WTC11 (cell line): ENCODE data around the gene SMAD5. TPM values are rescaled to one million over a fixed set of nuclear protein-coding genes. Genes with fewer than 3 reads are reported as not detected.

ENCODE experiments used
- ATAC-seq: fragments of 200-7000 bp; cut with Tn5 transposase; 2 replicates; pipeline ENCODE4 v1.10.0; 2021; ENCODE audit warnings: mild to moderate bottlenecking, moderate library complexity
- CTCF ChIA-PET: fragments of 300-600 bp; sonication (Branson Sonifier 250); formaldehyde crosslinking; loops from one replicate; lab custom pipeline; 2021; ENCODE audit warnings: antibody characterized with exemption; lab: Charles Lee
- POLR2A ChIA-PET: fragments of 350-600 bp; sonication (Branson Sonifier 250); formaldehyde crosslinking; loops from one replicate; lab custom pipeline; 2021; ENCODE audit warnings: antibody characterized with exemption; lab: Charles Lee
- DNase-seq: peaks from one replicate; pipeline ENCODE4 v3.0.0; 2021; ENCODE audit warnings: low spot score
- H3K27ac Mint-ChIP-seq: 2 replicates; pipeline ENCODE4 v1.8.0; 2021; ENCODE audit warnings: mixed read lengths
- H3K27me3 Mint-ChIP-seq: 2 replicates; pipeline ENCODE4 v1.8.0; 2021; ENCODE audit warnings: low read depth, mild to moderate bottlenecking, moderate library complexity, mixed read lengths
- H3K36me3 Mint-ChIP-seq: 2 replicates; pipeline ENCODE4 v1.8.0; 2021; ENCODE audit warnings: mixed read lengths
- H3K4me1 Mint-ChIP-seq: 2 replicates; pipeline ENCODE4 v1.8.0; 2022; ENCODE audit warnings: mixed read lengths
- H3K4me3 Mint-ChIP-seq: 2 replicates; pipeline ENCODE4 v1.8.0; 2021; ENCODE audit warnings: mild to moderate bottlenecking, moderate library complexity, mixed read lengths
- H3K9me3 Mint-ChIP-seq: 2 replicates; pipeline ENCODE4 v1.8.0; 2021; ENCODE audit warnings: mixed read lengths
- CBFB ChIP-seq: sonication (generic); formaldehyde crosslinking; IDR thresholded peaks from 2 replicates; pipeline ENCODE4 v1.8.1; 2022; ENCODE audit warnings: mild to moderate bottlenecking, low read depth, missing genetic modification reagents
- ELF4 ChIP-seq: sonication (generic); formaldehyde crosslinking; IDR thresholded peaks from 2 replicates; pipeline ENCODE4 v1.8.1; 2022; ENCODE audit warnings: low read depth, mild to moderate bottlenecking, moderate library complexity, missing genetic modification reagents
- ESRRA ChIP-seq: sonication (generic); formaldehyde crosslinking; IDR thresholded peaks from 2 replicates; pipeline ENCODE4 v1.8.1; 2022; ENCODE audit warnings: mild to moderate bottlenecking, missing genetic modification reagents, borderline replicate concordance
- FOXK1 ChIP-seq: sonication (generic); formaldehyde crosslinking; IDR thresholded peaks from 2 replicates; pipeline ENCODE4 v1.8.0; 2022; ENCODE audit warnings: mild to moderate bottlenecking, moderate library complexity, missing genetic modification reagents
- GRHL2 ChIP-seq: fragments of 250-450 bp; sonication (Bioruptor Pico); IDR thresholded peaks from 2 replicates; pipeline ENCODE4 v1.8.0; 2022; ENCODE audit warnings: mild to moderate bottlenecking, moderate library complexity; ENCODE audit not compliant: insufficient replicate concordance, severe bottlenecking
- HMGA2 ChIP-seq: fragments of 250-450 bp; sonication (Bioruptor Pico); IDR thresholded peaks from 2 replicates; pipeline ENCODE4 v1.4.0; 2021; ENCODE audit warnings: mild to moderate bottlenecking, moderate library complexity
- KAT7 ChIP-seq: sonication (generic); formaldehyde crosslinking; IDR thresholded peaks from 2 replicates; pipeline ENCODE4 v1.8.1; 2023; ENCODE audit warnings: missing genetic modification reagents, mild to moderate bottlenecking, borderline replicate concordance
- MXD4 ChIP-seq: fragments of 250-450 bp; sonication (Bioruptor Pico); IDR thresholded peaks from 2 replicates; pipeline ENCODE4 v1.8.0; 2021; ENCODE audit warnings: mild to moderate bottlenecking, moderate library complexity, borderline replicate concordance
- MYBL2 ChIP-seq: sonication (generic); formaldehyde crosslinking; IDR thresholded peaks from 2 replicates; pipeline ENCODE4 v1.8.1; 2023; ENCODE audit warnings: mild to moderate bottlenecking, moderate library complexity, missing genetic modification reagents
- NFATC4 ChIP-seq: fragments of 250-450 bp; sonication (Bioruptor Pico); IDR thresholded peaks from 2 replicates; pipeline ENCODE4 v1.9.0; 2021; ENCODE audit warnings: mild to moderate bottlenecking
- RORB ChIP-seq: fragments of 250-450 bp; sonication (Bioruptor Pico); IDR thresholded peaks from 2 replicates; pipeline ENCODE4 v1.9.0; 2021; ENCODE audit warnings: mild to moderate bottlenecking
- TCF7 ChIP-seq: sonication (generic); formaldehyde crosslinking; IDR thresholded peaks from 2 replicates; pipeline ENCODE4 v1.8.0; 2022; ENCODE audit warnings: mild to moderate bottlenecking, low read depth, missing genetic modification reagents, moderate library complexity
- TEAD4 ChIP-seq: sonication (generic); formaldehyde crosslinking; IDR thresholded peaks from 2 replicates; pipeline ENCODE4 v1.8.0; 2022; ENCODE audit warnings: mild to moderate bottlenecking, missing genetic modification reagents
- USF1 ChIP-seq: sonication (generic); formaldehyde crosslinking; IDR thresholded peaks from 2 replicates; pipeline ENCODE4 v1.8.0; 2022; ENCODE audit warnings: mild to moderate bottlenecking, missing genetic modification reagents
- USF2 ChIP-seq: sonication (generic); formaldehyde crosslinking; IDR thresholded peaks from 2 replicates; pipeline ENCODE4 v1.8.1; 2023; ENCODE audit warnings: mild to moderate bottlenecking, missing genetic modification reagents, moderate library complexity
- ZBTB43 ChIP-seq: sonication (generic); formaldehyde crosslinking; IDR thresholded peaks from 2 replicates; pipeline ENCODE4 v1.8.1; 2023; ENCODE audit warnings: mild to moderate bottlenecking, missing genetic modification reagents
- ZMAT4 ChIP-seq: fragments of 250-450 bp; sonication (Bioruptor Pico); IDR thresholded peaks from 2 replicates; pipeline ENCODE4 v1.9.0; 2021; ENCODE audit warnings: mild to moderate bottlenecking
- ZNF532 ChIP-seq: fragments of 250-450 bp; sonication (Bioruptor Pico); IDR thresholded peaks from 2 replicates; pipeline ENCODE4 v1.9.0; 2021; ENCODE audit warnings: mild to moderate bottlenecking, borderline replicate concordance
- ZSCAN18 ChIP-seq: fragments of 250-450 bp; sonication (Bioruptor Pico); IDR thresholded peaks from 2 replicates; pipeline ENCODE4 v2.1.2; 2022; ENCODE audit warnings: mild to moderate bottlenecking, moderate library complexity
- total RNA-seq: library from RNA; stranded (reverse); gene quantifications from 3 replicates; pipeline ENCODE4 v1.2.3, GENCODE V29; 2021

SMAD5 gene
- total RNA-seq, 1 experiment from 2014 or later: 65.2 TPM

- no peak for TF ChIP-seq ZSCAN18 (CRISPR knock-in tag)
- no peak for TF ChIP-seq USF2 (CRISPR knock-in tag)
- TF ChIP-seq, all 79 proteins: peak for 0
Measured at GRCh38 chr5:136137497-136138220, 5.0 kb downstream of the SMAD5 start (continued).

- Mint-ChIP-seq H3K36me3 (no peaks in the 10 kb centered on the region), H3K9me3 (no peaks in the 10 kb centered on the region), H3K4me1 (peaks cover 21% of the 10 kb centered on the region), H3K27me3 (no peaks in the 10 kb centered on the region), H3K4me3 (no peak overlapping the region), H3K27ac (no peak overlapping the region)
- DNase-seq: no peak
- TF ChIP-seq ZBTB43 (no peak), ZMAT4 (no peak), USF1 (no peak), FOXK1 (no peak), GRHL2 (no peak), MYBL2 (CRISPR knock-in tag) (no peak), ESRRA (CRISPR knock-in tag) (no peak), RORB (CRISPR knock-in tag) (no peak), TCF7 (CRISPR knock-in tag) (no peak)
- POLR2A ChIA-PET: no interaction called here
- ATAC-seq: no peak
- CTCF ChIA-PET: interaction anchor here (0.6 to 1.1 kb wide), 2 partner anchors 17 to 70 kb away, joined by 3 read pairs; no protein-coding TSS in a partner anchor
Measured at GRCh38 chr5:136141561-136141960, 8.9 kb downstream of the SMAD5 start.

GRCh38 chr5:136143312-136143711, 10.7 kb downstream of the SMAD5 start:
- POLR2A ChIA-PET: no interaction called here
- Mint-ChIP-seq H3K4me1 (peaks cover 13% of the 10 kb centered on the region), H3K9me3 (no peaks in the 10 kb centered on the region)
- DNase-seq (no peak), ATAC-seq (no peak)
- TF ChIP-seq NFATC4 (CRISPR knock-in tag) (no peak), KAT7 (CRISPR knock-in tag) (no peak), MXD4 (CRISPR knock-in tag) (no peak), ZNF532 (CRISPR knock-in tag) (no peak), CBFB (CRISPR knock-in tag) (no peak), ELF4 (CRISPR knock-in tag) (no peak), FOXK1 (no peak), USF1 (no peak), HMGA2 (CRISPR knock-in tag) (no peak), TEAD4 (CRISPR knock-in tag) (no peak)
- TF ChIP-seq, all 79 proteins: peak for 0
- Mint-ChIP-seq H3K27me3 (no peaks in the 10 kb centered on the region), H3K4me3 (no peak overlapping the region), H3K36me3 (no peaks in the 10 kb centered on the region), H3K27ac (no peak overlapping the region)
- CTCF ChIA-PET: no interaction called here
